HG03432 (cell line): ENCODE measurements around the gene CAMK1D.

Experiments used
- ATAC-seq: cut with Tn5 transposase; IDR thresholded peaks from one replicate; pipeline ENCODE4 v1.9.1; 2021; ENCODE audit warnings: mild to moderate bottlenecking, moderate library complexity; ENCODE audit not compliant: unreplicated experiment

CAMK1D gene

GRCh38 chr10:12589291-12589690 lies 239.9 kb downstream of the CAMK1D start:
- no peak for ATAC-seq

DNA sequence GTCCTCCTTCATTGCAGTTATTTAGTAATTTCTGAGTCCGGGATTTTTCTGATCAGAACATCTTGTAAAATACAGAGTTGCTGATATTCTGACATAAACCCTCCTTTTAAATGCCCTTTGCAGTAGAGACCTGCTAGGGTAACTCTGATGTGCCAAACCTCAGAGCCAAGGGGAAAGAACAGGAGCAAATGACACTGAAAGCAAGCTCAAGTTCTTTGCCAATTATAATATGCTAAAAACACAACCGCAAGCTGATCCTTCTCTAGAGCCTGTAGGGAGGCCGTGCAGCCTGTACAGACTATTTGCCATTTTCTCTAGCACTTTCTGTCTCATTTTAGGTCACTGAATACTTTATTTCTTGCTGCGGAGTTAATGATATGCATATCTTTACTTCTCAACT lies 240.4 kb downstream of the CAMK1D start:
- no peak for ATAC-seq

- no peak for ATAC-seq
Observed at GRCh38 chr10:12590675-12591659, 241.6 kb downstream of the CAMK1D start.

DNA sequence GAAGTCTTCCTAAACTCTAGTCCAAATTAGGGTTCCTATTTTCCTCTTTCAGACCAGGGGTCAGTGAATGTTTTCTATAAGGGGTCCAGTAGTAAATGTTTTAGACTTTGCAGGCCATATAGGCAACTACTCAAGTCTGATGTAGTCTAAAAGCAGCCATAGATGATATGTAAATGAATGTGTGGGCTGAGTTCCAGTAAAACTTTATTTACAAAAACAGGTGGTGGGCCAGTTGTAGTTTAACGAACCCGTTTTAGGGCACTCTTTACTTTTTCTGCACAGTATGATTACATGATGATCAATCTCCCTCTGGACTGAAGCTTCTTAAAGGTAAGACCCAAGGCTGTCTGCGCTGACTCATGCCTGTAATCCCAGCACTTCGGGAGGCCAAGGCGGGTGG lies 243.6 kb downstream of the CAMK1D start:
- ATAC-seq: no peak

- ATAC-seq: no peak
Observed at GRCh38 chr10:12594448-12594944, 245.1 kb downstream of the CAMK1D start.

GRCh38 chr10:12595936-12596576 lies 246.7 kb downstream of the CAMK1D start:
- no peak for ATAC-seq

DNA sequence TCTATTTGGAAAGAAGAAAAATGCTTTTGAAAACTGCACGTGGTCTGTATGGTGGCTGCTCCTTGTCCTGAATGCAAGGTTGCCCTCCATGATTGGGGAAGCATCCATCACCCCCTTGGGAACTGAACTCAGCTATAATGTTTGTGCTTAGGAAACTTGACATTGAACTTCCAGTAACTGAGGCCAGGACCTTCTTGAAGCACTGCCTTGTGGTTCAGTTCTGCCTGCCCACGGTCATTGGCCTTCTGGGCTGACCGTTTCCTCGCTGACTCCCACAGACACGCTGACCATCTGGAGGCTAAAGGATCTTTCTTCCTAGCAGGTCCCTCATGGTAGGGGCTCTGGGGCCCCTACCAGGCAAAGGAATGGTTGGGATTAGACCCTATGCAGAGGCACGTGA lies 247.8 kb downstream of the CAMK1D start:
- no peak for ATAC-seq

GRCh38 chr10:12597788-12598765 lies 248.7 kb downstream of the CAMK1D start:
- ATAC-seq: no peak

GRCh38 chr10:12600652-12601051 lies 251.3 kb downstream of the CAMK1D start:
- no peak for ATAC-seq

DNA sequence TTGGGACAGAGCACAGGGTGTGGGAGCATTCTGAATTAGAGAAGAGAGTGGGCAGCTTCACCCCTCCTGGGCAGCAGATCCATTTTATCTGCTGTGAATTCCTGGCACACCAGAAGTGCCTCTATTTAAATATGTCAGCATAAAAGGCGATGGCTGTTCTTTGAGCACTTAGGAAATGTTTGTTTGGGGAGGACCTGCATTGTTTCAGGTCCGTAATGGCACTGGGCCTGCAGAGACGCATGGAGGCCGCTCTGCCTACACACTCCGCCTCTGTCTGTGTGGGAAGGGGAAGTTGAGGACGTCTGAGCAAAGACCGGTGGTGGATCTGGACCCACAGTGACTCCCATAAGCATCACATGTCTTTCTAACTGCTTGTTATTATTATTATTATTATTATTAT lies 253.2 kb downstream of the CAMK1D start:
- ATAC-seq: no peak

DNA sequence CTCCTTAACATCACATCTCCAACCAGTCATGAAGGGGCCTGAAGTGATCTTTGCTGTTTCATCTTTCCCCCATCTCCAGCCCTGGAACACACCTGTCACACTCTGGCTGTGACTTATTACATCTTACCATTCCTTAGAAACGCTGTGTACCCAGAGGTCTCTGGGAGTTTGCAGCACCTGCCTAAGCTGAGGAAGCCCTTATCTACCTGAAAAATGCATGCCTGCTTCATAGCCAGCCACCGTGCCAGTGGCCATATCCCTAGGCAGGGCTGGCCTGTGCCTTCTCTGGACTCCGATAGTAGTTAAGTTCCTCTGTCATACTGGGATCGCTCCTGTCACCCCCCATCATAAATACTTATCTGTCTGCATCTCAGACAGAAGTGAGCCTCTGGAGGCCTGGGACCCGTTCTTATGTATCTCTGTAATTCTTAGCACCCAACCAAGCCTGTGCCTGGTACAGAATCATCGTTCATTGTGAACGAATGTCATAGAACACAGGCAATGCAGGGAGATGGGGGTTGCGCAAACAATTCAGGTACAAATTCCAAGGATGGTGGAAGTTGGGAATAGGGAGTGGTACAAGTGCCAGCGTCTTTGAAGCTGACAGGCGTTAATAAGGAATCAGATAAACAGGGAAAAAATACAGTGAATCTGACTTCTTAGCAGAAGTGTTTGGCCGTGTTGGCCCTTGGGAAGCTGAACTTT lies 254.6 kb downstream of the CAMK1D start:
- ATAC-seq: no peak

DNA sequence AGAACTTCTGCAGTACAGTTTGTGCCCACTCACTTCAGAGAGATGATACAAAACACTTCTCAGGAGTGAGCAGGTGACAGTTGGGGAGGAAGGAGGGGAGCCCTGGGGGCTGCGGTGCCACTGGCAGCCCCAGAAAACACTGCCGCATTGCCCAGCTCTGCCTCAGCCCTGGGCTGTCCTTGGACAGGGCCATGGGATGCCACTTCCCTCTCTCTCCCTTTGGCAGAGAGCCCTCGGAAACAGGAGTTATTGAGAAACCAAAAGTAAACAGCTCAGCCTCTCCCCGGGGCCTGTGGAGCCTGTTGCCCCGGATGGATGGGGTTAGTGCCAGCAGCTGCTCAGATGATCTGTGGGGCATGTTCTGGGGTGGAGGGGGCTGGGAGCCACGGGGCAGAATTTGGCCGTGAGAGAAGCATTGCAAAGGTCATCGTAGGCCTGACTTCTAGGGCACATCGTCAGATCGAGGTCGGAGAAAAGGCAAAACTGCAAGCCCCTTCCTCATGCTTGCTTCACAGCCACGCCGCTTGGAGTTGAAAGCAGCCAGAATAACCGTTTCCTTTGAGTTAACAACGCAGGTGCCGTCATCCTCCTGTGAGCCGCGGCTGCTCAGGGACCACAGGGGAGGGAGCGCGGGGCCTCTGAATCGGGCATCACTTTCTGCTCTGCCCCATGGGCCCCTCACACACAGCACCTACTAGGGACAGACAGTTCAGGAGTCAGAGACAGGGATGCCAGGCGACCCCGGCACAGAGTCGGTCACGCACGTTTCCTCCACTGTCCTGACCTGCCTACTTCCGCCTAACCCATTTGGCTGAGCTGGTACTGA lies 256.4 kb downstream of the CAMK1D start:
- ATAC-seq: peak; percentile 83

DNA sequence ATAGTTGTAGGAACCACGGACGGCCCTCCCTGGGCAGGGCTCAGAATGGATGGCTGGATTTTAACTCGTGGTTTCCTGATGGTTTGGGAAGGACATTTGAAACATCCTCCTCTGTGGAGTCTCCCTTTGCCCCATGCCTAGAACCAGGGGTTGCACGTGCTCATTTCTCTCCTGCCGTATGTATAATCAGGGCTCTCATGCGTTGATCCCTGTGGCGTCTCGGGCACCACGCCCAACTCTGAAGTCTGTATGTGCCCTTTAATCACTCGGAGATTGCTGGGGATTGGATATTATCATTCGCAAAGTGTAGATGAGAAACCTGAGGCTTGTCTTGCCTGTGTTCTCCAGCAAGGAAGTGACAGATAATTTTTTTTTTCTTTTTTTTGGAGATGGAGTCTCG lies 257.1 kb downstream of the CAMK1D start:
- no peak for ATAC-seq

- ATAC-seq: no peak
Observed at GRCh38 chr10:12608761-12609160, 259.4 kb downstream of the CAMK1D start.

GRCh38 chr10:12609435-12609834 lies 260.1 kb downstream of the CAMK1D start:
- ATAC-seq: no peak

- ATAC-seq: no peak
Observed at GRCh38 chr10:12613136-12613535, 263.8 kb downstream of the CAMK1D start.

DNA sequence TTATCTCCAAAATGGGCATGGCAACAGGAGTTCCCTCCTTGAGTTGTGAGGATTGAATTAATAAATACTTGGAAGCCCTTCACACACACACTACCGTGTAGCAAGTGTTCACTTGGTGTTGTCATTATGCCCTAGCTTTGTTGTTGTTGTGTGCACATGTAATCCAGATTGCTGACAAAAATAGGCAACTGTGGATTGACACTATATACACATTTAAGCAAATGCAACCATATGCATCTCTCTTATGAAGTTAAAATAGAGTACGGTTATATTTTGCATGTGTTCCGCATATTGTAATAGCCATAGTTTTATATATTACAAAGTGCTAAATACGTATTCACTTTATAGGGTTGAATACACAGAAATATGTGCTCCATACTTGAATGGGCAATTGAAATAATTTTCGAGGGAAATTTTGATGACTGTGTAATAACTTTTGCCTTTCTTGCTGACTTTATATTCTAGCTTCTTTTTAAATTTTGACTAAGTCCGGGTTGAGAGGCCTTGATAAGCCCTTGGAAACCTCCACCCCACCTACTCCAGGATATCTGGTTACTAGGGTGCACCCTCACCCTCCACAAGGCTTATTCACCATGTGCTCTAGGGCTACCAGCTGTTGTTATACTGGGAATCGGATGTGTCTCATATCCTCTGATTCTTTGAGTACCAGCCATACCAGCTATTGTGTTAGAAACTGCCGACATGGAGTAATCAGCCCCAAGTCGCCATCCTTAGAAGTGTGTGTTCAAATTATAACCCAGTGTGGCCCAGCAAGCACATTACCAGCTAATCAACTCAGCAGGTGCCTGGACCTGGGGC lies 265.0 kb downstream of the CAMK1D start:
- no peak for ATAC-seq
